ENCODE results near the gene TEX264.

TEX264 gene

DNA sequence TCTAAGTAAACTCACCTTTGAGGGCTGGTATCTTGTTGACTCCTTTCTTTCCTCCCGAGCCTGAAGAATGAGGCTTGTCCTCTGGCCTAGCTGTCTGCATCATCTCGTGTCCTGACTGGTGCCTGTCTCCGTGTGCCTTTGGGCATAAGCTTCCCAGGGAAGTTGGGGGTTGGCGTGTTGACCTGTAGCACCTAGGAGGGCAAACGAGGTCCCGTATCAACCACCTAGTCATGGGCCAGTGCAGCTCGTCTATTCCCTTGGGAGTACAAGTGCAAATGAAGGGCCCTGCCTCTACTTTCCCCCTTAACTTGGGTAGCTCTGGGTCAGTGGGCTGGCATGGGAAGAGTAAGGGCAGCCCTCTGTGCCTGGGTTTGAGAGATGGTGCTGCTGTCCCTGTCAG, 8.7 kb downstream of the TEX264 start:
- Histone ChIP-seq H3K27ac (ENCODE audit: low read depth, low read length, poor library complexity, severe bottlenecking) (no peak overlapping the region), H3F3A (ENCODE audit: insufficient read depth, low read length) (no peaks in the 10 kb centered on the region), H3K36me3 (ENCODE audit: insufficient read depth, low read length) (peaks cover 65% of the 10 kb centered on the region), H3K9me2 (ENCODE audit: low read depth, low read length) (no peaks in the 10 kb centered on the region), H2AFZ (ENCODE audit: low read length) (no peak overlapping the region), H3K4me1 (ENCODE audit: insufficient read depth, low read length, severe bottlenecking) (peaks cover 22% of the 10 kb centered on the region), H3K4me3 (ENCODE audit: low read depth, low read length, poor library complexity, severe bottlenecking) (no peak overlapping the region), H3K27me3 (ENCODE audit: insufficient read depth, low read length) (no peaks in the 10 kb centered on the region), H4K20me1 (ENCODE audit: insufficient read depth, low read length) (no peaks in the 10 kb centered on the region), H3K4me2 (ENCODE audit: low read length) (no peak overlapping the region; the same call in 1 of the 2 replicates), H3K79me2 (ENCODE audit: insufficient read depth, low read length) (no peaks in the 10 kb centered on the region), H3K9me3 (ENCODE audit: low read length) (no peaks in the 10 kb centered on the region), H3K9ac (ENCODE audit: low read length) (no peak overlapping the region)
- TF ChIP-seq, protein P1, sequence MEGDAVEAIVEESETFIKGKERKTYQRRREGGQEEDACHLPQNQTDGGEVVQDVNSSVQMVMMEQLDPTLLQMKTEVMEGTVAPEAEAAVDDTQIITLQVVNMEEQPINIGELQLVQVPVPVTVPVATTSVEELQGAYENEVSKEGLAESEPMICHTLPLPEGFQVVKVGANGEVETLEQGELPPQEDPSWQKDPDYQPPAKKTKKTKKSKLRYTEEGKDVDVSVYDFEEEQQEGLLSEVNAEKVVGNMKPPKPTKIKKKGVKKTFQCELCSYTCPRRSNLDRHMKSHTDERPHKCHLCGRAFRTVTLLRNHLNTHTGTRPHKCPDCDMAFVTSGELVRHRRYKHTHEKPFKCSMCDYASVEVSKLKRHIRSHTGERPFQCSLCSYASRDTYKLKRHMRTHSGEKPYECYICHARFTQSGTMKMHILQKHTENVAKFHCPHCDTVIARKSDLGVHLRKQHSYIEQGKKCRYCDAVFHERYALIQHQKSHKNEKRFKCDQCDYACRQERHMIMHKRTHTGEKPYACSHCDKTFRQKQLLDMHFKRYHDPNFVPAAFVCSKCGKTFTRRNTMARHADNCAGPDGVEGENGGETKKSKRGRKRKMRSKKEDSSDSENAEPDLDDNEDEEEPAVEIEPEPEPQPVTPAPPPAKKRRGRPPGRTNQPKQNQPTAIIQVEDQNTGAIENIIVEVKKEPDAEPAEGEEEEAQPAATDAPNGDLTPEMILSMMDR (IDR thresholded peaks at IDR 0.05; ENCODE audit: low read length), result no peak
- no peak for TF ChIP-seq EZH2 (IDR thresholded peaks at IDR 0.05; ENCODE audit: borderline replicate concordance, low read length)

DNA sequence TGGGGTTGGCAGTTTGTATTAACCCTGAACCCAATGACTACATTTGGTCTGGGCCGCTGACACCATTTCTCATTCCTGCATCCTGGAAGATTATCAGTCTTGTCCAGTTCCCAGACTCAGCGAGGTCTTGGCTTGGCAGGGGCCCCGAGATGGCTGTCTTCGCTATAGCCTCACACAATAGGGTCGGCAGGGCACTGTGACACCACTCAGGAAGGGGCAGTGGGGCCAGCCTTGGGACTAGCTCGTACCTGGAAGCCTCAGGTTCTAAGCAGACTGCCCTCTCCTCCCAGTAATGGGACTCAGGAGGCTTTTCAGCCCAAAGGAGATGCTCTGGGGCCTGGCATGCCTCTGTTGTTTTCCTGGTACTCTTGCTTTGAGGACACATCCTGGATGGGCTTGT, 9.1 kb downstream of the TEX264 start:
- Histone ChIP-seq H3K9me2 (ENCODE audit: low read depth, low read length) (no peaks in the 10 kb centered on the region), H3K4me3 (ENCODE audit: low read depth, low read length, poor library complexity, severe bottlenecking) (no peak overlapping the region), H3K36me3 (ENCODE audit: insufficient read depth, low read length) (peaks cover 65% of the 10 kb centered on the region), H2AFZ (ENCODE audit: low read length) (no peak overlapping the region), H3K27ac (ENCODE audit: low read depth, low read length, poor library complexity, severe bottlenecking) (no peak overlapping the region), H3K9me3 (ENCODE audit: low read length) (no peaks in the 10 kb centered on the region), H4K20me1 (ENCODE audit: insufficient read depth, low read length) (no peaks in the 10 kb centered on the region), H3K4me2 (ENCODE audit: low read length) (no peak overlapping the region), H3K9ac (ENCODE audit: low read length) (no peak overlapping the region), H3K4me1 (ENCODE audit: insufficient read depth, low read length, severe bottlenecking) (peaks cover 22% of the 10 kb centered on the region), H3K27me3 (ENCODE audit: insufficient read depth, low read length) (no peaks in the 10 kb centered on the region), H3F3A (ENCODE audit: insufficient read depth, low read length) (no peaks in the 10 kb centered on the region), H3K79me2 (ENCODE audit: insufficient read depth, low read length) (no peaks in the 10 kb centered on the region)
- TF ChIP-seq EZH2 (IDR thresholded peaks at IDR 0.05; ENCODE audit: borderline replicate concordance, low read length), result no peak
- TF ChIP-seq, protein P1 (IDR thresholded peaks at IDR 0.05; ENCODE audit: low read length), result no peak

GRCh38 chr3:51680663-51681230, 9.7 kb downstream of the TEX264 start:
- no peak overlapping the region for H3K27ac ChIP-seq (ENCODE audit: low read depth, low read length, poor library complexity, severe bottlenecking)
- H3K79me2 ChIP-seq (ENCODE audit: insufficient read depth, low read length), result no peaks in the 10 kb centered on the region
- no peaks in the 10 kb centered on the region for H3K9me2 ChIP-seq (ENCODE audit: low read depth, low read length)
- no peak for TF ChIP-seq EZH2 (IDR thresholded peaks at IDR 0.05; ENCODE audit: borderline replicate concordance, low read length)
- TF ChIP-seq, protein P1 (IDR thresholded peaks at IDR 0.05; ENCODE audit: low read length), result no peak
- no peak overlapping the region for H2AFZ ChIP-seq (ENCODE audit: low read length)
- peaks cover 22% of the 10 kb centered on the region for H3K4me1 ChIP-seq (ENCODE audit: insufficient read depth, low read length, severe bottlenecking)
- no peaks in the 10 kb centered on the region for H3K27me3 ChIP-seq (ENCODE audit: insufficient read depth, low read length)
- peaks cover 65% of the 10 kb centered on the region; the same call in 1 of the 2 replicates for H3K36me3 ChIP-seq (ENCODE audit: insufficient read depth, low read length)
- no peaks in the 10 kb centered on the region for H4K20me1 ChIP-seq (ENCODE audit: insufficient read depth, low read length)
- no peaks in the 10 kb centered on the region for H3F3A ChIP-seq (ENCODE audit: insufficient read depth, low read length)
- H3K4me3 ChIP-seq (ENCODE audit: low read depth, low read length, poor library complexity, severe bottlenecking), result no peak overlapping the region
- no peak overlapping the region; the same call in 1 of the 2 replicates for H3K9ac ChIP-seq (ENCODE audit: low read length)
- no peaks in the 10 kb centered on the region for H3K9me3 ChIP-seq (ENCODE audit: low read length)
- H3K4me2 ChIP-seq (ENCODE audit: low read length), result no peak overlapping the region
